ENCODE measurements around the gene PFKFB2. TPM values are rescaled to one million over a fixed set of nuclear protein-coding genes. Genes with fewer than 3 reads are reported as not detected.

The PFKFB2 gene
- polyA plus RNA-seq, 1 donor (not counting 4 experiments of a cell fraction or from before 2014, with no cell fraction given): 12.2 TPM

- no peaks in the 10 kb centered on the region for H4K20me1 ChIP-seq (ENCODE audit: control insufficient read depth, extremely low read depth, insufficient read depth, low read length)
- DNase-seq (ENCODE audit: low read depth, low spot score) (no peak), FAIRE-seq (no peak)
- no peak overlapping the region for H3K4me2 ChIP-seq (ENCODE audit: control insufficient read depth, extremely low read depth, insufficient read depth, low read depth, low read length)
- H3K27ac ChIP-seq (ENCODE audit: control insufficient read depth, insufficient read depth, low read length): no peak overlapping the region
- H3K36me3 ChIP-seq (ENCODE audit: control insufficient read depth in 2 of 2, extremely low read depth in 1 of 2, insufficient read depth in 2 of 2, low read length in 2 of 2): no peaks in the 10 kb centered on the region
- dilution Hi-C loops (cut with MboI; ENCODE audit: extremely low pct_ligation_motif_present, low sequenced_read_pairs): no loop called here
- H3K27me3 ChIP-seq (ENCODE audit: control insufficient read depth, extremely low read depth, insufficient read depth, low read length): peaks cover 4% of the 10 kb centered on the region
- no peaks in the 10 kb centered on the region for H3K79me2 ChIP-seq (ENCODE audit: control insufficient read depth, insufficient read depth, low read length)
- no peak overlapping the region for H3K4me3 ChIP-seq (ENCODE audit: control insufficient read depth in 2 of 3, extremely low read depth in 1 of 3, insufficient read depth in 2 of 3, low read depth in 1 of 3, low read length in 3 of 3)
- H3K9me1 ChIP-seq (ENCODE audit: control insufficient read depth, extremely low read depth, insufficient read depth, low read length): no peaks in the 10 kb centered on the region
- TF ChIP-seq EZH2 (IDR thresholded peaks at IDR 0.05; ENCODE audit: low read length) (no peak), CTCF (optimal IDR thresholded peaks at IDR 0.05 in 1 of 3, IDR thresholded peaks at IDR 0.05 in 1 of 3, conservative IDR thresholded peaks at IDR 0.05 in 1 of 3; ENCODE audit: extremely low read depth in 1 of 3, insufficient read depth in 2 of 3, low read length in 3 of 3) (no peak)
- H3K4me1 ChIP-seq (ENCODE audit: control insufficient read depth, extremely low read depth, insufficient read depth, low read length): no peaks in the 10 kb centered on the region
- H3K9me3 ChIP-seq (ENCODE audit: control insufficient read depth, low read depth, low read length): no peaks in the 10 kb centered on the region
- H2AFZ ChIP-seq (ENCODE audit: control insufficient read depth, low read length): no peak overlapping the region
- no peak overlapping the region for H3K9ac ChIP-seq (ENCODE audit: control insufficient read depth, extremely low read depth, insufficient read depth, low read length)
Measured at GRCh38 chr1:207115269-207115668, 62.2 kb downstream of the PFKFB2 start.

- TF ChIP-seq CTCF (optimal IDR thresholded peaks at IDR 0.05 in 1 of 3, IDR thresholded peaks at IDR 0.05 in 1 of 3, conservative IDR thresholded peaks at IDR 0.05 in 1 of 3; ENCODE audit: extremely low read depth in 1 of 3, insufficient read depth in 2 of 3, low read length in 3 of 3): no peak
- no peak for TF ChIP-seq EZH2 (IDR thresholded peaks at IDR 0.05; ENCODE audit: low read length)
- Histone ChIP-seq H3K4me2 (ENCODE audit: control insufficient read depth, extremely low read depth, insufficient read depth, low read depth, low read length) (no peak overlapping the region), H3K9me1 (ENCODE audit: control insufficient read depth, extremely low read depth, insufficient read depth, low read length) (no peaks in the 10 kb centered on the region), H3K79me2 (ENCODE audit: control insufficient read depth, insufficient read depth, low read length) (no peaks in the 10 kb centered on the region), H3K4me1 (ENCODE audit: control insufficient read depth, extremely low read depth, insufficient read depth, low read length) (no peaks in the 10 kb centered on the region), H3K9ac (ENCODE audit: control insufficient read depth, extremely low read depth, insufficient read depth, low read length) (no peak overlapping the region), H2AFZ (ENCODE audit: control insufficient read depth, low read length) (no peak overlapping the region), H3K9me3 (ENCODE audit: control insufficient read depth, low read depth, low read length) (no peaks in the 10 kb centered on the region), H3K27ac (ENCODE audit: control insufficient read depth, insufficient read depth, low read length) (no peak overlapping the region), H3K27me3 (ENCODE audit: control insufficient read depth, extremely low read depth, insufficient read depth, low read length) (no peaks in the 10 kb centered on the region), H4K20me1 (ENCODE audit: control insufficient read depth, extremely low read depth, insufficient read depth, low read length) (no peaks in the 10 kb centered on the region), H3K4me3 (ENCODE audit: control insufficient read depth in 2 of 3, extremely low read depth in 1 of 3, insufficient read depth in 2 of 3, low read depth in 1 of 3, low read length in 3 of 3) (no peak overlapping the region), H3K36me3 (ENCODE audit: control insufficient read depth in 2 of 2, extremely low read depth in 1 of 2, insufficient read depth in 2 of 2, low read length in 2 of 2) (no peaks in the 10 kb centered on the region)
- FAIRE-seq (no peak), DNase-seq (ENCODE audit: low read depth, low spot score) (no peak)
- dilution Hi-C loops (cut with MboI; ENCODE audit: extremely low pct_ligation_motif_present, low sequenced_read_pairs): loop anchor here (5.0 kb wide), 1 partner anchor 48 kb away; no protein-coding TSS in a partner anchor
Measured at GRCh38 chr1:207124389-207124788, 71.3 kb downstream of the PFKFB2 start.
